ENCODE data around the gene CCDC177. TPM values are rescaled to one million over a fixed set of nuclear protein-coding genes. Genes with fewer than 3 reads are reported as not detected.

CCDC177 gene
- total RNA-seq, result 0.24 to 0.34 TPM (median 0.34 TPM) in 3 replicates

GRCh38 chr14:69574263-69574953 is at the start of gene CCDC177:
CCDC177 (minus strand) TSS chr14:69574871; CDS start chr14:69573622, 1,249 bp downstream.
- Mint-ChIP-seq H3K4me1 (peaks cover 9% of the 10 kb centered on the region), H3K27me3 (ENCODE audit: low read depth) (peaks cover 54% of the 10 kb centered on the region), H3K36me3 (no peaks in the 10 kb centered on the region), H3K27ac (peak within 1 kb of the TSS; percentile 11), H3K9me3 (no peaks in the 10 kb centered on the region), H3K4me3 (peak within 1 kb of the TSS; percentile 72)
- DNase-seq (ENCODE audit: low spot score in 2 of 2, unreplicated experiment in 2 of 2), result peak; percentile 62 to 84
- peak; percentile 87 for TF ChIP-seq CTCF (IDR thresholded peaks at IDR 0.05; ENCODE audit: unreplicated experiment)

GRCh38 chr14:69624136-69624535 is 49.5 kb upstream of the CCDC177 start:
- Mint-ChIP-seq H3K27ac (no peak overlapping the region), H3K36me3 (no peaks in the 10 kb centered on the region), H3K4me3 (no peak overlapping the region), H3K4me1 (peaks cover 37% of the 10 kb centered on the region), H3K27me3 (ENCODE audit: low read depth) (no peaks in the 10 kb centered on the region), H3K9me3 (no peaks in the 10 kb centered on the region)
- no peak for DNase-seq (ENCODE audit: low spot score in 2 of 2, unreplicated experiment in 2 of 2)
- TF ChIP-seq CTCF (IDR thresholded peaks at IDR 0.05; ENCODE audit: unreplicated experiment), result no peak

- Mint-ChIP-seq H3K27me3 (ENCODE audit: low read depth) (no peaks in the 10 kb centered on the region), H3K4me1 (peaks cover 53% of the 10 kb centered on the region), H3K36me3 (no peaks in the 10 kb centered on the region), H3K9me3 (no peaks in the 10 kb centered on the region), H3K27ac (peak overlapping the region; percentile 60), H3K4me3 (no peak overlapping the region)
- no peak for TF ChIP-seq CTCF (IDR thresholded peaks at IDR 0.05; ENCODE audit: unreplicated experiment)
- no peak for DNase-seq (ENCODE audit: low spot score in 2 of 2, unreplicated experiment in 2 of 2)
Measured at GRCh38 chr14:69620981-69621380, 46.3 kb upstream of the CCDC177 start.

GRCh38 chr14:69620211-69620611 is 45.5 kb upstream of the CCDC177 start:
- DNase-seq (ENCODE audit: low spot score in 2 of 2, unreplicated experiment in 2 of 2), result no peak
- peaks cover 54% of the 10 kb centered on the region for H3K4me1 Mint-ChIP-seq

GRCh38 chr14:69619012-69619411 is 44.3 kb upstream of the CCDC177 start:
- TF ChIP-seq CTCF (IDR thresholded peaks at IDR 0.05; ENCODE audit: unreplicated experiment), result no peak
- no peak for DNase-seq (ENCODE audit: low spot score in 2 of 2, unreplicated experiment in 2 of 2)
- no peaks in the 10 kb centered on the region for H3K36me3 Mint-ChIP-seq
- no peak overlapping the region for H3K27ac Mint-ChIP-seq
- H3K9me3 Mint-ChIP-seq, result no peaks in the 10 kb centered on the region
- no peaks in the 10 kb centered on the region for H3K27me3 Mint-ChIP-seq (ENCODE audit: low read depth)
- H3K4me3 Mint-ChIP-seq, result no peak overlapping the region
- peaks cover 59% of the 10 kb centered on the region for H3K4me1 Mint-ChIP-seq

More at GRCh38 chr14:69620211-69620611, 45.5 kb upstream of the CCDC177 start:
- no peak for TF ChIP-seq CTCF (IDR thresholded peaks at IDR 0.05; ENCODE audit: unreplicated experiment)
- Mint-ChIP-seq H3K27ac (peak overlapping the region; percentile 60), H3K27me3 (ENCODE audit: low read depth) (no peaks in the 10 kb centered on the region), H3K4me3 (no peak overlapping the region), H3K36me3 (no peaks in the 10 kb centered on the region), H3K9me3 (no peaks in the 10 kb centered on the region)

Data from mesothelial cell of epicardium (in vitro differentiated cells).